Fibroblast of the aortic adventitia (primary cell): ENCODE data around the gene FAM217A. TPM values are rescaled to one million over a fixed set of nuclear protein-coding genes. Genes with fewer than 3 reads are reported as not detected.
"Not testable (repeated sequence)": the region's sequence is repeated elsewhere in the genome, so short reads cannot be mapped to it uniquely, and the experiment has no call there.

Source experiments
- DNase-seq: peaks from one replicate; pipeline ENCODE4 v3.0.0-alpha.2; 2010; ENCODE audit warnings: low read depth
- H3K4me3 ChIP-seq: 2 replicates; pipeline ENCODE4 v1.5.1; 2011; ENCODE audit warnings: low read depth, mild to moderate bottlenecking, control low read depth, low read length, moderate library complexity
- total RNA-seq: library from RNA; depleted of rRNA; stranded (reverse); fragments of >200 nt; gene quantifications from 2 replicates; pipeline ENCODE4 v1.2.3, GENCODE V29; 2012; ENCODE audit warnings: low replicate concordance
- TF ChIP-seq, protein P1 (sequence below): IDR thresholded peaks from 2 replicates; pipeline ENCODE4 v1.5.1; 2011; ENCODE audit warnings: mild to moderate bottlenecking, low read length, control low read depth, inconsistent platforms; ENCODE audit not compliant: insufficient read depth

Gene FAM217A
- total RNA-seq, 1 donor = not detected

DNA sequence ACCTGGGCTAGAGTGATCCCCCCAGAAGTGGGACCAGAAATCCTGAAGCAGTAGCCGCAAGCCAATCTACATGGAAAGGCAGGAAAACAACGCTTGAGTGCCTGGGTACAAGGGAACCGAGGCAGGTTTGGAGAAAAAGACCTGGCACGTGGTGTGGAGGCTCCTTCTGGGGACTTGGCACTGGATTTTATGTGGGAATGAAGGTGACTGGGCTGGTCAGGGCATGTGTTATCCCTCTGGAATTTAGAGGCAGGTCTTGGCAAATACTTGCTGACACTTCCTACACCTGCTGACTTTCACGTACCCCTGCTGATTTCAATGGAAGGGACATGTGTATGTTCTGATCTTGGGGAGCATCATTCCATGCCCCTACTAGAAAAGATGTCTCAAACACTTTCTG, 25.0 kb upstream of the FAM217A start:
- no peak overlapping the region for H3K4me3 ChIP-seq
- DNase-seq = no peak
- TF ChIP-seq, protein P1, sequence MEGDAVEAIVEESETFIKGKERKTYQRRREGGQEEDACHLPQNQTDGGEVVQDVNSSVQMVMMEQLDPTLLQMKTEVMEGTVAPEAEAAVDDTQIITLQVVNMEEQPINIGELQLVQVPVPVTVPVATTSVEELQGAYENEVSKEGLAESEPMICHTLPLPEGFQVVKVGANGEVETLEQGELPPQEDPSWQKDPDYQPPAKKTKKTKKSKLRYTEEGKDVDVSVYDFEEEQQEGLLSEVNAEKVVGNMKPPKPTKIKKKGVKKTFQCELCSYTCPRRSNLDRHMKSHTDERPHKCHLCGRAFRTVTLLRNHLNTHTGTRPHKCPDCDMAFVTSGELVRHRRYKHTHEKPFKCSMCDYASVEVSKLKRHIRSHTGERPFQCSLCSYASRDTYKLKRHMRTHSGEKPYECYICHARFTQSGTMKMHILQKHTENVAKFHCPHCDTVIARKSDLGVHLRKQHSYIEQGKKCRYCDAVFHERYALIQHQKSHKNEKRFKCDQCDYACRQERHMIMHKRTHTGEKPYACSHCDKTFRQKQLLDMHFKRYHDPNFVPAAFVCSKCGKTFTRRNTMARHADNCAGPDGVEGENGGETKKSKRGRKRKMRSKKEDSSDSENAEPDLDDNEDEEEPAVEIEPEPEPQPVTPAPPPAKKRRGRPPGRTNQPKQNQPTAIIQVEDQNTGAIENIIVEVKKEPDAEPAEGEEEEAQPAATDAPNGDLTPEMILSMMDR = no peak

DNA sequence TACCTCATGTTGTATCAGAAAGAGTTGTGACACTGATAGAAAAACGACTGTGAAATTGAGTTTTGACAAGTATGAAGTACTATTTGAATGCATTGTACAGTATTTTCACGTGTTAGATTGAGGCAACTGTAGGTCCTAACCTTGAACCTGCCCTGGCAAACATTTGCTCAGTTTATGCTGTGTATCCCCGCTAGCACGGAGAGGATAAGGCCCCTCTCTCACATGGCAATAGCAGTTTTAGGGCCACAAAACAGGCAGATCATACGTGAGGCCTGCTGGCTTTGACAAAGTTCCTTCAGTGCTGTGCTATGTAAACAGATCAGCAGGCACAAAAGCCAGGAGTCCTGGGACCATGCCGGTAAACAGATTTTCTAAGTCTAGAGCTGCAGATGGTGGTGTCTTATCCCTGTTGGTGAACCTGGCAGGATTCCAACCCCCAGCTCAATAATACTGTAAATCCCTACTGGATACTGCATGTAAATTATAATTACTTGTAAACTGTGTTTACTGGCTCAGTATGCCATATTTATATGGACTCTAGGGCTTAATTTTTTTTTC, 23.8 kb upstream of the FAM217A start:
- DNase-seq = no peak
- H3K4me3 ChIP-seq = no peak overlapping the region
- TF ChIP-seq, protein P1 = no peak

DNA sequence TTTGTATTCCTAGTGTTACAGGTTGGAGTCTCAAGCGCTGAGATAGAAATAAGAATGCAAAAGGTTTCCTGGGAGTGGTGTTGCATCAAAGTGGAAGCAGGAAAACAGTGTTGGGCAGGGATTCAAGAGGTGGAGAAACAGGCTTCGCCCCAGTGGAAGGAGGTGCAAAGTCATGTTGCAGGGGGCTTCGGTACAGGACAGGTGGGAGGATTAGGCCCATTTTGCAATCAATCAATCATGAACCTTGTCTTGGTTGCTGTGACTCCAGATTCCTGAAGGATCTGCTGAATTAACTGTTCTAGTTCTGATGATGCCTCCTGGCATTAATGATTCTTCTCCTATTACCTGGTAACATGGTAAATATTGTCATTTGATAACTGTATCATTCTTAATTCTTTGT, 22.4 kb upstream of the FAM217A start:
- H3K4me3 ChIP-seq = no peak overlapping the region
- TF ChIP-seq, protein P1 = no peak
- DNase-seq = no peak

DNA sequence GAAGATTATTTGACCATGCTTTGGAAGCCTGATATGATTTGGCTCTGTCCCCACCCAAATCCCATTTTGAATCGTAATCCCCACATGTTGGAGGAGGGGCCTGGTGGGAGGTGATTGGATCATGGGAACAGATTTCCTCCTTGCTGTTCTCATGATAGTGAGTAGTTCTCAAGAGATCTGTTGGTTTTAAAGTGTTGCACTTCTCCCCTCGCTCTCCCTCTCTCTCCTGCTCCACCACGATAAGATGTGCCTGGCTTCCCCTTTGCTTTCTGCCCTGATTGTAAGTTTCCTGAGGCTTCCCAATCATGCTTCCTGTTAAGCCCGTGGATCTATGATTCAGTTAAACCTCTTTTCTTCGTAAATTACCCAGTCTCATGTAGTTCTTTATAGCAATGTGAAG, 21.7 kb upstream of the FAM217A start:
- no peak for DNase-seq
- TF ChIP-seq, protein P1 = no peak
- no peak overlapping the region for H3K4me3 ChIP-seq

DNA sequence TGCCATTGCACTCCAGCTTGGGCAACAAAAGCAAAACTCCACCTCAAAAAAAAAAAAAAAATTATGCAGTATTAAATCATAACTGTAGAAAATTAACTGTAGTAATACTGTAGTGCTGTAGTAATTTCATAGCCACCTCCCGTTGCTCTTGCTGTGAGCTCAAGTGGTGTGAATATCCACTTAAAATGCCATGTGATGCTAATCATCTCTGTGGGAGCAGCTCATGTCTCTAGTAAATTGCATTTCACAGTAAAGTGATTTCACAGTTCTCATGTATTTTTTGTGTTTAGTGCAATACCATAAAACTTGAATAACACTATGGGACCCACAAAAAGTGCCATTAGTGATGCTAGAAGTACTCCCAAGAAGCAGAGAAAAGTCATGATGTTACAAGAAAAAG, 14.4 kb upstream of the FAM217A start:
- no peak overlapping the region for H3K4me3 ChIP-seq
- TF ChIP-seq, protein P1 = no peak
- DNase-seq = no peak

DNA sequence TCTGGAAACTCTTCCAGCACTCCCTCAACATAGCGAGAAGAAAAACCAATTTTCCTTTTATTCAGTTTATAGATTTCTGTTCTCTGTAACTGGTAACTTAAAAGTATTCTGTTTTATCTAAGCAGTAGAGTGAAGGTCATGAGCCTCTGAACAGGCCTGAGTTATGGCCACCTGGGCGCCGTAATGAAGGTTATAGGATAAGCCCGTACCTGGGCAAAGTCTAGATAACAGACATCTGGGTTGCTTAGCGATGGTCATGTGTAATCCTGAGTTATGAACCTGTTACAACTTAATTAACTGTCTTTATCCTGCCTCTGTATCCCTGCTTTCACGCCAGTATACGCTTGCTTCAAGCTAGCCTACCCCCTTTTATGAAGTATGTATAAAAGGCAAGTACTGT, 13.0 kb upstream of the FAM217A start:
- DNase-seq = no peak
- no peak overlapping the region for H3K4me3 ChIP-seq
- TF ChIP-seq, protein P1 = no peak

DNA sequence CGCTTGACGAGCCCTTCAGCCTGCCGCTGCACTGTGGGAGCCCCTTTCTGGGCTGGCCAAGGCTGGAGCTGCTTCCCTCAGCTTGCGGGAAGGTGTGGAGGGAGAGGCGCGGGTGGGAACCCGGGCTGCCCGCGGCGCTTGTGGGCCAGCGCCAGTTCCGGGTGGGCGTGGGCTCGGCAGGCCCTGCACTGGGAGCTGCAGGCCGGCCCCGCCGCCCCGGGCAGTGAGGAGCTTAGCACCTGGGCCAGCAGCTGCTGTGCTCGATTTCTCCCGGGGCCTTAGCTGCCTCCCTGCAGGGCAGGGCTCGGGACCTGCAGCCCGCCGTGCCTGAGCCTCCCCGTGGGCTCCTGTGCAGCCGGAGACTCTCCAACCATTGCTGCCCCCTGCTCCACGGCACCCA, 11.1 kb upstream of the FAM217A start:
- DNase-seq = not testable (repeated sequence)

More for the DNA sequence above, 11.1 kb upstream of the FAM217A start:
- H3K4me3 ChIP-seq = not testable (repeated sequence)
